Measurements from ENCODE around the gene ZPR1. TPM values are rescaled to one million over a fixed set of nuclear protein-coding genes. Genes with fewer than 3 reads are reported as not detected.

ZPR1 gene
- total RNA-seq, 1 donor from 2014 or later = 171 TPM

DNA sequence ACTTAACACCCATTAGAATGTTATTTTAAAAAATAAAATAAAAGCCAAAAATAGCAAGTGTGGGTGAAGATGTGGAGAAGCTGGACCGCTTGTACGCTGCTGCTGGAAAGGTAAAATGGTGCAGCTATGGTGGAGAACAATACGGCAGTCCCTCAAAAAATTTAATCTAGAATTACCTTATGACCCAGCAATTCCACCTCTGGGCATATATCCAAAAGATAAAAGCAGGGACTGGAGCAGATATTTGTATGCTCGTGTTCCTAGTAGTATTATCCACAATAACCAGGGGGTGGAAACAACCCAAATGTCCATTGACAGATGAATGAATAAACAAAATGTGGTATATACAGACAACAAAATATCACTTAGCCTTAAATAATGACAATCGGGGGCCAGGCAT is 10.0 kb upstream of the ZPR1 start:
- Histone ChIP-seq H3K27ac (no peak overlapping the region), H3K9me3 (no peaks in the 10 kb centered on the region), H3K27me3 (no peaks in the 10 kb centered on the region), H3K36me3 (no peaks in the 10 kb centered on the region), H3K4me3 (no peak overlapping the region), H3K4me1 (no peaks in the 10 kb centered on the region)
- intact Hi-C loops (cut with DNase I) = no loop called here
- TF ChIP-seq, protein P1, sequence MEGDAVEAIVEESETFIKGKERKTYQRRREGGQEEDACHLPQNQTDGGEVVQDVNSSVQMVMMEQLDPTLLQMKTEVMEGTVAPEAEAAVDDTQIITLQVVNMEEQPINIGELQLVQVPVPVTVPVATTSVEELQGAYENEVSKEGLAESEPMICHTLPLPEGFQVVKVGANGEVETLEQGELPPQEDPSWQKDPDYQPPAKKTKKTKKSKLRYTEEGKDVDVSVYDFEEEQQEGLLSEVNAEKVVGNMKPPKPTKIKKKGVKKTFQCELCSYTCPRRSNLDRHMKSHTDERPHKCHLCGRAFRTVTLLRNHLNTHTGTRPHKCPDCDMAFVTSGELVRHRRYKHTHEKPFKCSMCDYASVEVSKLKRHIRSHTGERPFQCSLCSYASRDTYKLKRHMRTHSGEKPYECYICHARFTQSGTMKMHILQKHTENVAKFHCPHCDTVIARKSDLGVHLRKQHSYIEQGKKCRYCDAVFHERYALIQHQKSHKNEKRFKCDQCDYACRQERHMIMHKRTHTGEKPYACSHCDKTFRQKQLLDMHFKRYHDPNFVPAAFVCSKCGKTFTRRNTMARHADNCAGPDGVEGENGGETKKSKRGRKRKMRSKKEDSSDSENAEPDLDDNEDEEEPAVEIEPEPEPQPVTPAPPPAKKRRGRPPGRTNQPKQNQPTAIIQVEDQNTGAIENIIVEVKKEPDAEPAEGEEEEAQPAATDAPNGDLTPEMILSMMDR (IDR thresholded peaks at IDR 0.05) = no peak
- DNase-seq (ENCODE audit: low spot score in 2 of 2) = no peak

DNA sequence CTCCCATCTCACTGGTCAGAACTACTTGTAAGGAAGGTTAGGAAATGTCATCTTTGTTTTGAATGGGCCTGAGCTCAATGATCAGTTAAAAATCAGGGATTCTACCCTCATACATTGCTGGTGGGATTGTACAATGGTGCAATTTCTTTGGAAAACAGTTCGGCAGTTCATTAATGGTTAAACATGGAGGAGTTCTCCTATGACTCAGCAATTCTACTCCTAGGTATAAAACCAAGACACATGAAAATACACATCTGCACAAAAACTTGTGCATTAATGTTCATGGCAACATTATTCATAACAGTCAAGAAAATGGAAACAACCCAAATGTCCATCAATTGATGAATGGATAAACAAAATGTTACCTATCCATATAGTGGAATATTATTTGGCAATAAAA is 8.7 kb upstream of the ZPR1 start:
- TF ChIP-seq, protein P1 (IDR thresholded peaks at IDR 0.05) = no peak
- Histone ChIP-seq H3K36me3 (no peaks in the 10 kb centered on the region), H3K27ac (no peak overlapping the region), H3K4me1 (peaks cover 0 to 1% of the 10 kb centered on the region in 2 donors), H3K27me3 (no peaks in the 10 kb centered on the region), H3K9me3 (no peaks in the 10 kb centered on the region), H3K4me3 (no peak overlapping the region)
- intact Hi-C loops (cut with DNase I) = no loop called here
- DNase-seq (ENCODE audit: low spot score in 2 of 2) = no peak

DNA sequence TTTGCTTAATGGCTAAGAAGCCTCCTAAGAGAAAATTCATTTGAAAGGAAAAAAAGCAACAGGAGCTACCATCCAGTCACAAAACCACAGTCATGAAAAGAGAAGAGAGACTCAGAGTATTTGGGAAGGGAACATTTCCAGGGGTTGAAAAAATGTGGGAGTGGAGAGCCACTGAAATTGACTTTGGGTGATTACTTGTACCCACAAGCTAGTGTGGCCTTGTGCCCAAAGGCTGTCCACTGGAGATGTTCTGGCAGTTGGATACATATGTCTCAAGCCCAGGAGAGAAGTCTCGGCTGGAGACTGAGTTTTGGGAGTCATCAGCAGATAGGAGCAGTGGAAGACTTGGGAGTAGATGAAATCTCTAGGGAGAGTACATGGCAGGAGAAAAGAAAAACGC is 7.0 kb upstream of the ZPR1 start:
- TF ChIP-seq, protein P1 (IDR thresholded peaks at IDR 0.05) = no peak
- H3K4me1 ChIP-seq = peaks cover 0 to 2% of the 10 kb centered on the region in 2 donors
- intact Hi-C loops (cut with DNase I) = no loop called here
- H3K27ac ChIP-seq = no peak overlapping the region
- no peak overlapping the region for H3K4me3 ChIP-seq
- no peaks in the 10 kb centered on the region for H3K9me3 ChIP-seq
- no peaks in the 10 kb centered on the region for H3K27me3 ChIP-seq
- H3K36me3 ChIP-seq = no peaks in the 10 kb centered on the region
- no peak for DNase-seq (ENCODE audit: low spot score in 2 of 2)

DNA sequence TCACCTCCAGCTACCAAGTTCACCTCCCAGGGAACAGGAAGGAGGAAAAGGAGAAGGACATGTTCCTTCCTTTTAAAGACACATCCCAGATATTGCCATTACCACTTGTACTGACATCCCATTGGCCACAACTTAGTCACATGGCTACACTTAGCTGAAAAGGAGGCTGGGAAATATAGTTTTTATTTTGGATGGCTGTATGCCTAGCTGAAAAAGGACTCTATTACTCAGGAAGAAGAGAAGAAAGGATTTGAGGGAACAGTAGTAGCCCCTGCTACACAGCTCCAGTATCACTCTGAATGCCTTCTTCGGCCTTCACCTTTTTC is 5.9 kb upstream of the ZPR1 start:
- Histone ChIP-seq H3K9me3 (no peaks in the 10 kb centered on the region), H3K36me3 (no peaks in the 10 kb centered on the region), H3K27ac (no peak overlapping the region), H3K4me1 (peaks cover 0 to 2% of the 10 kb centered on the region in 2 donors), H3K4me3 (no peak overlapping the region), H3K27me3 (no peaks in the 10 kb centered on the region)
- intact Hi-C loops (cut with DNase I) = no loop called here
- DNase-seq (ENCODE audit: low spot score in 2 of 2) = no peak
- TF ChIP-seq, protein P1 (IDR thresholded peaks at IDR 0.05) = no peak

DNA sequence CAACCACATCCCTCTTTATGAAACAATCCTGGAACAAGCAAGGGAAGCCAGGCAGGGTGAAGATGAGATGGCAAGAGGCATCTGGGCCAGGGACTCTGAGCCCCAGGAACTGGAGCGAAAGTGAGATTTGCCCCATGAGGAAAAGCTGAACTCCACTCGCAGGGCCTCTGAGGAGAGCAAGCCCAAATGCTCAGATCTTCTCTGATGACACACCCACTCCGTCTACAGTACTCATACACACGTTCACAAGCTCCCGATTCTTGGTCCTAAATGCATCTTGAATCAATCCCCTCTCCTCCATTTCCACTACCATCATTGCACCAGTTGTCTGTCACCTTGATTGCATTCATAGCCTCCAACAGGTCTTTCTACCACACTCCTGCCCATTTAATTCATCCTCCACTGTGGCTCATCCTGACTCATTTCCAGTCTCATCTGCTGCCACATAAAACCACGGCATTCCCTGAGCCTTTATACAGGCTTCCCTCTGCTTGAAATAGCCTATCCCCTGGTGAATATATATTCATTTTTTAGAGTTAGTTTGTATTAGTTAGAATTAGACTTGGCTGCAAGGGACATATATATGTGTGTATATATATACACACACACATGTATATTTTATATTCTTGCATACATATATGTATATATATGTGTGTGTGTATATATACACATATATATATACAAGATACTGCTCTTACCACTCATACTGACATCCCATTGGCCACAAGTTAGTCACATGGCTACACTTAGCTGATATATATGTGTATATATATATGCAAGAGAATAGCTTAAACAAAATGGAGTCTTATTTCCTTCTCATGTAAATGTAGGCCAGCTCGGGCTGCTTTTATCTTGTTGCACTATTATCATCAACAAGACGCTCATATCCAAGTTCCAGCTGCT is 5.3 kb upstream of the ZPR1 start:
- H3K9me3 ChIP-seq = no peaks in the 10 kb centered on the region
- DNase-seq (ENCODE audit: low spot score in 2 of 2) = no peak
- no peak overlapping the region for H3K4me3 ChIP-seq
- H3K4me1 ChIP-seq = peaks cover 0 to 5% of the 10 kb centered on the region in 2 donors
- H3K36me3 ChIP-seq = no peaks in the 10 kb centered on the region
- intact Hi-C loops (cut with DNase I) = no loop called here
- TF ChIP-seq, protein P1 (IDR thresholded peaks at IDR 0.05) = no peak
- H3K27ac ChIP-seq = no peak overlapping the region
- H3K27me3 ChIP-seq = no peaks in the 10 kb centered on the region
